Epithelial cell of esophagus (primary cell): Measurements from ENCODE around the gene KLHL24.

ENCODE experiments used
- DNase-seq: peaks from one replicate; pipeline ENCODE4 v3.0.0; 2010; ENCODE audit warnings: low read depth
- H3K4me3 ChIP-seq: 2 replicates; pipeline ENCODE4 v1.5.1; 2011; ENCODE audit warnings: mild to moderate bottlenecking, low read length, control low read depth
- TF ChIP-seq, protein P1 (sequence below): IDR thresholded peaks from 2 replicates; pipeline ENCODE4 v1.5.1; 2011; ENCODE audit warnings: low read depth, mild to moderate bottlenecking, low read length, control low read depth, inconsistent platforms; ENCODE audit not compliant: insufficient read depth; ENCODE audit errors: missing control alignments

KLHL24 gene, protein sequence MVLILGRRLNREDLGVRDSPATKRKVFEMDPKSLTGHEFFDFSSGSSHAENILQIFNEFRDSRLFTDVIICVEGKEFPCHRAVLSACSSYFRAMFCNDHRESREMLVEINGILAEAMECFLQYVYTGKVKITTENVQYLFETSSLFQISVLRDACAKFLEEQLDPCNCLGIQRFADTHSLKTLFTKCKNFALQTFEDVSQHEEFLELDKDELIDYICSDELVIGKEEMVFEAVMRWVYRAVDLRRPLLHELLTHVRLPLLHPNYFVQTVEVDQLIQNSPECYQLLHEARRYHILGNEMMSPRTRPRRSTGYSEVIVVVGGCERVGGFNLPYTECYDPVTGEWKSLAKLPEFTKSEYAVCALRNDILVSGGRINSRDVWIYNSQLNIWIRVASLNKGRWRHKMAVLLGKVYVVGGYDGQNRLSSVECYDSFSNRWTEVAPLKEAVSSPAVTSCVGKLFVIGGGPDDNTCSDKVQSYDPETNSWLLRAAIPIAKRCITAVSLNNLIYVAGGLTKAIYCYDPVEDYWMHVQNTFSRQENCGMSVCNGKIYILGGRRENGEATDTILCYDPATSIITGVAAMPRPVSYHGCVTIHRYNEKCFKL

DNA sequence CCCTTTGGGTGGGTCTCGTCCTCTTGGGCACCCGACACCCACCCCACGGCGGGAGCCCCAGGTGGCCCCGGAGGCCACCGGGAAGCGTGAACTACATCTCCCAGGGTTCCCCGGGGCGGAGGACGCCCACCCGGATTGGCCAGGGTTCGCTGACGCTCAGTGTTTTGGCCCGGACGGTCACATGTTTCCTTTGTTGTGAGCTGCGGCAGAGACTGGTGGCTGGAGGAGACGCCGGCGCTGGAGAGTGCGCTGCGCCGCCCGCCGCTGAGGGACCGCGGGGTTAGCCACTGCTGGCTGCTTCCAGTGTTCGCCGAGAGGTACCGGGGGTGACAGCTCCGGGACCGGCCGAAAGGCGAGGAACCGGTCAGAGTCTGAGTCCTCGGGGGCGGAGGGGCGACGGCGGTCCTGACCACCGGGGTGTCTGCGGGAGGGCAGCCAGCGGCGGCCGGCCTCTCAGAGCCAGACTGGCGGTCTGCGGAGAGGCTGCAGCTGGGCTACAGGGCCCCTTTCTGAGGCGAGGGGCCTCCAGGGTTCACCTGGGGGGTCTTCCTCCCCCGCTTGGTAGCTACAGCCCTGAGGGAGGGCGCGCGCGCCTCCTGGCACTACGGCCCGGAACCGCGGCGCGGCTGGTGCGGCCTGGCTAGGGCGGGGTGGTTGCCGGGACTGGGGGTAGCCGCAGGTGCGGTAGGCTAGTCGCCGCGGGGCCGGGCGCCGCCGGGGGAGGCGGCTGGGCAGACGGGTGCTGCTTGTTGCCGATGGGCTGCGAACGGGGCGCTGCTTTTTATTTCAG, at the start of gene KLHL24:
Gene KLHL24 (plus strand): TSS at position 193 of the 790 bp plus-strand sequence. CDS start 14,734 bp downstream, outside the sequence.
- TF ChIP-seq, protein P1, sequence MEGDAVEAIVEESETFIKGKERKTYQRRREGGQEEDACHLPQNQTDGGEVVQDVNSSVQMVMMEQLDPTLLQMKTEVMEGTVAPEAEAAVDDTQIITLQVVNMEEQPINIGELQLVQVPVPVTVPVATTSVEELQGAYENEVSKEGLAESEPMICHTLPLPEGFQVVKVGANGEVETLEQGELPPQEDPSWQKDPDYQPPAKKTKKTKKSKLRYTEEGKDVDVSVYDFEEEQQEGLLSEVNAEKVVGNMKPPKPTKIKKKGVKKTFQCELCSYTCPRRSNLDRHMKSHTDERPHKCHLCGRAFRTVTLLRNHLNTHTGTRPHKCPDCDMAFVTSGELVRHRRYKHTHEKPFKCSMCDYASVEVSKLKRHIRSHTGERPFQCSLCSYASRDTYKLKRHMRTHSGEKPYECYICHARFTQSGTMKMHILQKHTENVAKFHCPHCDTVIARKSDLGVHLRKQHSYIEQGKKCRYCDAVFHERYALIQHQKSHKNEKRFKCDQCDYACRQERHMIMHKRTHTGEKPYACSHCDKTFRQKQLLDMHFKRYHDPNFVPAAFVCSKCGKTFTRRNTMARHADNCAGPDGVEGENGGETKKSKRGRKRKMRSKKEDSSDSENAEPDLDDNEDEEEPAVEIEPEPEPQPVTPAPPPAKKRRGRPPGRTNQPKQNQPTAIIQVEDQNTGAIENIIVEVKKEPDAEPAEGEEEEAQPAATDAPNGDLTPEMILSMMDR, result no peak

DNA sequence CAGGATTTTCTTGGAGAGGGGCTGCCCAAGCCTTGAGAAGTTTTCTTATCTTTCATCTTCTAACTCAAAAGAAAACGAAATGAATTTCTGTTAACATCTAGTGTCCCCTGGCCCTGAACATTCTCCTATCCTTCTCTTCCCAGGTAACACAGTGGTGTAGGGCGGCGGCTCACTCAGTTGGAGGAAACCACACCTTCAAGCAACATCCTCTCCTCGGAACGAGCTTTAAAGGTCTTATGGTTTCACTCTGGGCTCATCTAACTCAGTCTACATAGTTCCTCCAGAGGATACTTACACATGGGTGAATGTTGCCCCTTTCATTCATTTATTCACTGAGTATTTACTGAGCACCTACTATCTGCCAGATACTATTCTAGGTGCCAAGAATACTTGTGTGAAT, 48.9 kb upstream of the KLHL24 start:
- no peak for DNase-seq
- TF ChIP-seq, protein P1, result no peak
- no peak overlapping the region for H3K4me3 ChIP-seq

More for the DNA sequence above, at the start of gene KLHL24:
- peak; percentile 94 for DNase-seq
- peak within 1 kb of the TSS; percentile 85 for H3K4me3 ChIP-seq

DNA sequence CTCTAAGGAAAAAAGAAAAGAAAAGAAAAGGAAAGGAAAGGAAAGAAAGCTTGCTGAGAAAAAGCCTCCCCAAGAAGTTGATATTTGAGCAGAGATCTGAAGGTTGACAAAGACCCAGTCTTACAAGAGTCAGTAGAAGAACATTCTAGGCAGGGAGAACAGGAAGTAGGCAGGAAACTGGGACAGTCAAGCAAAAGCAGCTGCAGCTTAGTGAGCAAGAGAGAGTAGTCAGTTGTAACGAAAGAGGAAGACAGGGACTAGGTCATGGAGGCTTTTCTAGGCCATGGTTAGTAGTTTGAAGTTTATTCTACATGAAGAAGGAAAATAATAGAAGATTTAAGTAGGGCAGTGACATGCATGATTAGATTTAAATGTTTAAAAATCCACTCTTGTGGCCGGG, 48.1 kb upstream of the KLHL24 start:
- DNase-seq, result no peak
- no peak overlapping the region for H3K4me3 ChIP-seq
- TF ChIP-seq, protein P1, result no peak

DNA sequence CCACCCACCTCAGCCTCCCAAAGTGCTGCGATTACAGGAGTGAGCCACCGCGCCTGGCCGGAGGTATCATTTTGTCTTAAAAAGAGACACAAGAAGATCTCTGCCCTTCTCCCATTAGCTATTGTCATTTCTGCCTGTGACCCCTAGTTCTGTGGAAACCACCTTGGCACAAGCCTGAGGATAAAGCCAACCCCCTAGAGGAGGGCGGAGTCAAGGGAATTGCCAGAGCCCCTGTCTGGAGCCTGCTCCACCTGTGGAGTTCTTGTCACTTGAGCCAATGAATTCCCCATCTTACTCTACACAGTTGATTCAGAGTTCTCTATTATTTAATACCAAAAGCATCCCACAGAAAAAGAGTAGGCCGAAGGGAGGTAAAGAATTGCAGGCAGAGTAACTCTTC, 45.0 kb upstream of the KLHL24 start:
- no peak overlapping the region for H3K4me3 ChIP-seq
- no peak for DNase-seq
- TF ChIP-seq, protein P1, result no peak

DNA sequence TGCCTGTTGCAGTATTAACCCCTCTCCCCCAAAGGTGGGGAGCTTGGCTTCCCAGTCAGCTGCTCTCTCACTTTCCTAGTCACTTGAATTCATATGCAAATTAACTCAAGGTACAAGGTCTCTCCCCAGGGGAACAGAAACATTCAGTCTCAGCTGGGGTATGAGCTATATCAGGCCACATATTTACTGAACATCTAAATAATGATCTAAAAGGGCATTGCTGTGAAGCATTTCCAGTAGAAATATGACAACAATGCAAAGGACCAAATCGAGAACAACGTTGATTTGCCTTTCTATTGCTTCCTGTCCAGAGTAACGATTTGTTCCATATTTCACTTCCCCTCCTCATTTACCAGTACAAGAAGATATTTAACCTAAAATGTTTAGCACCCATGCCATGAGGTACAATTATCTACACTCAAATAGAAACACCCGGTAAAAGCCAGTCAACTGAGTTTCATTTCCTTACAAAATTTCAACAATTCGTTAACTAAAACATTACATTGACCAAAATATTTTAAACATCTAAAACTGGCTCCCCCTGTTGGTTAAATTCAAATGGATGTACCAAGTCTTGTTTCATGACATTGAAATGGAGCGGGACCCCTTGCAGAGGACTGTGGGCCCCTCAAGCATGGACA, 43.4 kb upstream of the KLHL24 start:
- TF ChIP-seq, protein P1, result no peak
- peak; percentile 13 for DNase-seq
- no peak overlapping the region for H3K4me3 ChIP-seq

DNA sequence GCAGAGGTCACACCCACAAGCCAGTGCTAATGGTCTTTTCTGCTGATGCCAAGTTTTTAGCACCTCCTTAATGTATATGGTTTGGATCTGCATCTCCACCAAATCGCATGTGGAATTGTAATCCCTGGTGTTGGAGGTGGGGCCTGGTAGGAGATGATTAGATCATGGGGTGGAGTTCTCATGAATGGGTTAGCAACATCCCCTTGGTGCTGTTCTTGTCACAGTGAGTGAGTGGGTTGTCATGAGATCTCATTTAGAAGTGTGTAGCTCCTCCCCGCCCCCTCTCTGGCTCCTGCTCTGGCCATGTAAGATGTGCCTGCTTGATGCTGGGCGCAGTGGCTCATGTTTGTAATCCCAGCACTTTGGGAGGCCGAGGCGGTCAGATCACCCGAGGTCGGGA, 42.6 kb upstream of the KLHL24 start:
- TF ChIP-seq, protein P1, result no peak
- DNase-seq, result no peak
- no peak overlapping the region for H3K4me3 ChIP-seq
